GM12878 (cell line): ENCODE data around the gene UVRAG. TPM values are rescaled to one million over a fixed set of nuclear protein-coding genes. Genes with fewer than 3 reads are reported as not detected.
A peak's percentile ranks its signal among the peaks of the same experiment; 100 is the strongest.

Experiments
- ATAC-seq: fragments of 200-7000 bp; cut with Tn5 transposase; 3 replicates; pipeline ENCODE4 v1.9.1; 2020; ENCODE audit warnings: mild to moderate bottlenecking, moderate library complexity
- BruUV-seq: library from RNA; stranded (reverse); fragments of 400-500 nt; replicated peaks from 2 replicates; lab custom pipeline; 2021; lab: Mats Ljungman, UMichigan
- CTCF ChIA-PET: fragments of 300-600 bp; sonication (Branson Sonifier 250); formaldehyde crosslinking; extraction: SDS; loops from one replicate; lab custom pipeline; 2021; ENCODE audit warnings: inconsistent platforms; lab: Yijun Ruan, JAX
- POLR2A ChIA-PET: fragments of 350-600 bp; formaldehyde crosslinking; extraction: SDS; loops from one replicate; lab custom pipeline; 2021; ENCODE audit warnings: inconsistent platforms; lab: Charles Lee
- RAD21 ChIA-PET: fragments of 300-600 bp; sonication (Branson Sonifier 250); formaldehyde crosslinking; loops from one replicate; lab custom pipeline; 2023; ENCODE audit warnings: antibody characterized with exemption; ENCODE audit not compliant: unreplicated experiment; lab: Charles Lee
- SMC1A ChIA-PET: fragments of 300-600 bp; sonication (Branson Sonifier 250); formaldehyde crosslinking; loops from one replicate; lab custom pipeline; 2023; ENCODE audit not compliant: unreplicated experiment, uncharacterized antibody; lab: Charles Lee
- DNase-seq: peaks from one replicate; pipeline ENCODE4 v3.0.0-alpha.2; 2011; ENCODE audit warnings: low read depth, low spot score
- FAIRE-seq: peaks from 3 replicates; lab custom pipeline; 2011; peaks lifted over from hg19 to GRCh38; lab: Jason Lieb, UNC
- H2AFZ ChIP-seq: 2 replicates; pipeline ENCODE4 v1.6.0; 2011; ENCODE audit warnings: low read depth, low read length, control low read depth; ENCODE audit not compliant: control insufficient read depth
- H3K27ac ChIP-seq: 2 replicates; pipeline ENCODE4 v1.5.1; 2011; ENCODE audit warnings: control low read depth; ENCODE audit not compliant: control insufficient read depth, insufficient read depth
- H3K27me3 ChIP-seq, 2 experiments: replicated peaks in 1 of 2; 2 replicates each; pipeline versions ENCODE4 v1.6.0 to v1.6.1; 2011; ENCODE audit warnings: low read length in 1 of 2; ENCODE audit not compliant: control insufficient read depth in 2 of 2, insufficient read depth in 2 of 2
- H3K36me3 ChIP-seq, 2 experiments: 2 replicates each; pipeline ENCODE4 v1.5.1; 2011; ENCODE audit warnings: low read length in 1 of 2; ENCODE audit not compliant: control insufficient read depth in 2 of 2, insufficient read depth in 2 of 2
- H3K4me1 ChIP-seq: 2 replicates; pipeline ENCODE4 v1.6.1; 2011; ENCODE audit warnings: mild to moderate bottlenecking, low read length, moderate library complexity, mixed read lengths; ENCODE audit not compliant: control insufficient read depth, insufficient read depth
- H3K4me2 ChIP-seq: 2 replicates; pipeline ENCODE4 v1.6.0; 2011; ENCODE audit warnings: control low read depth; ENCODE audit not compliant: control insufficient read depth, insufficient read depth
- H3K4me3 ChIP-seq: fragments of 200-600 bp; sonication (generic); 2 replicates; pipeline ENCODE4 v1.5.1; 2016
- H3K79me2 ChIP-seq: 2 replicates; pipeline ENCODE4 v1.6.0; 2011; ENCODE audit warnings: low read length; ENCODE audit not compliant: control insufficient read depth, insufficient read depth
- H3K9ac ChIP-seq: 2 replicates; pipeline ENCODE4 v1.8.0; 2011; ENCODE audit warnings: low read length, control low read depth, mixed read lengths; ENCODE audit not compliant: control insufficient read depth, insufficient read depth
- H3K9me3 ChIP-seq: replicated peaks from 3 replicates; pipeline ENCODE4 v1.5.1; 2011; ENCODE audit warnings: mild to moderate bottlenecking, low read length; ENCODE audit not compliant: control insufficient read depth, insufficient read depth
- H4K20me1 ChIP-seq: 2 replicates; pipeline ENCODE4 v1.6.0; 2011; ENCODE audit not compliant: control insufficient read depth, insufficient read depth
- BCL11A ChIP-seq: IDR thresholded peaks from 2 replicates; pipeline ENCODE4 v1.6.1; 2011; ENCODE audit warnings: low read depth, low read length
- CEBPB ChIP-seq, 2 experiments: fragments of 150-350 bp in 1 of 2; IDR thresholded peaks; 2 replicates each; pipeline ENCODE4 v1.6.1; 2012 to 2014; ENCODE audit warnings: low read depth in 2 of 2, low read length in 2 of 2, borderline replicate concordance in 1 of 2, inconsistent platforms in 1 of 2
- CREB1 ChIP-seq: IDR thresholded peaks from 2 replicates; pipeline ENCODE4 v1.6.1; 2012; ENCODE audit warnings: low read depth, mild to moderate bottlenecking, inconsistent platforms
- EED ChIP-seq: sonication (generic); IDR thresholded peaks from 2 replicates; pipeline ENCODE4 v1.6.1; 2016; ENCODE audit warnings: antibody characterized with exemption, low read depth
- HDGF ChIP-seq: fragments of 450-650 bp; IDR thresholded peaks from 2 replicates; pipeline ENCODE4 v1.6.1; 2016; ENCODE audit warnings: antibody characterized with exemption
- IKZF1 ChIP-seq: fragments of 450-650 bp; conservative IDR thresholded peaks from 2 replicates; pipeline ENCODE4 v1.6.1; 2017; ENCODE audit warnings: antibody characterized with exemption, mild to moderate bottlenecking
- IRF4 ChIP-seq: IDR thresholded peaks from 2 replicates; pipeline ENCODE4 v1.6.1; 2011; ENCODE audit warnings: low read depth, low read length
- MTA2 ChIP-seq: fragments of 450-650 bp; IDR thresholded peaks from 2 replicates; pipeline ENCODE4 v1.6.1; 2016; ENCODE audit warnings: low read depth, mild to moderate bottlenecking, moderate library complexity
- NFIC ChIP-seq: IDR thresholded peaks from 2 replicates; pipeline ENCODE4 v1.6.1; 2012; ENCODE audit warnings: low read depth, mild to moderate bottlenecking, inconsistent platforms, low read length, moderate library complexity
- NR2C1 ChIP-seq: fragments of 450-650 bp; IDR thresholded peaks from 2 replicates; pipeline ENCODE4 v1.6.1; 2017; ENCODE audit warnings: antibody characterized with exemption, mild to moderate bottlenecking, moderate library complexity
- RAD21 ChIP-seq: IDR thresholded peaks from 2 replicates; pipeline ENCODE4 v1.6.1; 2011; ENCODE audit warnings: mild to moderate bottlenecking, low read depth, low read length, moderate library complexity; ENCODE audit not compliant: insufficient read depth
- RAD51 ChIP-seq: fragments of 450-650 bp; IDR thresholded peaks from 2 replicates; pipeline ENCODE4 v1.6.1; 2016; ENCODE audit warnings: moderate library complexity, mild to moderate bottlenecking, inconsistent platforms
- RFX5 ChIP-seq: IDR thresholded peaks from 2 replicates; pipeline ENCODE4 v1.6.1; 2011; ENCODE audit warnings: low read depth, low read length, improper control_type of control experiment
- RUNX3 ChIP-seq: IDR thresholded peaks from 2 replicates; pipeline ENCODE4 v1.6.1; 2012; ENCODE audit warnings: low read length, inconsistent platforms
- SMAD1 ChIP-seq: fragments of 450-650 bp; IDR thresholded peaks from 2 replicates; pipeline ENCODE4 v1.6.1; 2018; ENCODE audit warnings: mild to moderate bottlenecking, low read depth; ENCODE audit not compliant: partially characterized antibody
- SRF ChIP-seq, 2 experiments: IDR thresholded peaks; 2 replicates each; pipeline ENCODE4 v1.6.1; 2011; ENCODE audit warnings: low read depth in 2 of 2, low read length in 2 of 2, mild to moderate bottlenecking in 1 of 2, moderate library complexity in 1 of 2
- SUZ12 ChIP-seq: fragments of 200-600 bp; sonication (generic); IDR thresholded peaks from one replicate; pipeline ENCODE4 v1.6.1; 2018; ENCODE audit warnings: antibody characterized with exemption, mild to moderate bottlenecking; ENCODE audit not compliant: unreplicated experiment
- ZBTB11 ChIP-seq: fragments of 450-650 bp; formaldehyde crosslinking; IDR thresholded peaks from 2 replicates; pipeline ENCODE4 v1.5.0; 2022; ENCODE audit warnings: mild to moderate bottlenecking, missing genetic modification characterization
- WGBS: methylation state at CpG from one replicate; pipeline ENCODE4 v1.1.6; 2016; ENCODE audit warnings: low lambda C conversion rate; ENCODE audit not compliant: insufficient replicate concordance, insufficient coverage; ENCODE audit errors: missing lambda C conversion rate; 5-methylcytosine and 5-hydroxymethylcytosine counted together
- in situ Hi-C: fragments of 300-500 bp; cut with MboI; formaldehyde crosslinking; loops from 9 replicates; pipeline ENCODE4 v1.14.3; 2018; ENCODE audit warnings: mixed read lengths
- intact Hi-C: fragments of 100-400 bp; cut with micrococcal nuclease; formaldehyde crosslinking; loops from one replicate; pipeline ENCODE4 v1.14.2; 2022; ENCODE audit not compliant: unreplicated experiment
- polyA plus RNA-seq, 11 experiments: library from polyadenylated mRNA; depleted of rRNA in 4 of 11; unstranded in 6 of 11; stranded (reverse) in 5 of 11; fragments of >200 nt; fragmentation: Nextera tagmentation in 4 of 11; fragmentation: Illumina TruSeq in 1 of 11; extraction: Ambion mirVana in 4 of 11; extraction: Trizol in 1 of 11; gene quantifications; 1 replicate in 1 of 11; 2 replicates in 10 of 11; pipeline versions ENCODE4 v1.2.1 to v1.2.3, GENCODE V29; 2011 to 2016; ENCODE audit warnings: inconsistent platforms in 2 of 11, missing spikeins in 2 of 11, low read depth in 1 of 11
- total RNA-seq, 4 experiments: library from RNA; depleted of rRNA in 3 of 4; stranded (reverse); fragments of >200 nt in 3 of 4; fragmentation: Illumina TruSeq in 1 of 4; extraction: Trizol in 1 of 4; gene quantifications; 2 replicates each; pipeline versions ENCODE4 v1.2.1 to v1.2.3, GENCODE V29; 2013 to 2021
- TF ChIP-seq, protein P1 (sequence below): IDR thresholded peaks from 2 replicates; pipeline ENCODE4 v1.6.1; 2012; ENCODE audit warnings: low read length, inconsistent platforms

UVRAG gene
- total and polyA plus RNA-seq, 10 of the 15 experiments (the other 5 are each of a cell fraction or from before 2014, with no cell fraction given): 7.0 to 43.4 (median 37.0) TPM

GRCh38 chr11:75946531-75947530 is 131.8 kb downstream of the UVRAG start:
- in situ Hi-C loops: no loop called here
- ATAC-seq (peak; percentile 71), DNase-seq (no peak), FAIRE-seq (no peak)
- Histone ChIP-seq H3K4me3 (no peak overlapping the region), H3K4me1 (peaks cover 21% of the 10 kb centered on the region), H4K20me1 (peaks cover 2% of the 10 kb centered on the region; the same call in 1 of the 2 replicates), H2AFZ (no peak overlapping the region), H3K9me3 (no peaks in the 10 kb centered on the region), H3K27ac (peak overlapping the region; percentile 50), H3K79me2 (peaks cover 39% of the 10 kb centered on the region), H3K4me2 (peak overlapping the region; percentile 35; the same call in 1 of the 2 replicates), H3K9ac (no peak overlapping the region; the same call in 1 of the 2 replicates), H3K27me3 (no peaks in the 10 kb centered on the region), H3K36me3 (peaks cover 0 to 7% of the 10 kb centered on the region in 2 experiments; a peak in 2 of 4 replicates)
- no TSS peak for BruUV-seq
- ChIA-PET SMC1A (interaction anchor here (0.6 to 2.3 kb wide), 13 partner anchors 12 to 205 kb away, joined by 3 to 6 read pairs (median 3); no protein-coding TSS in a partner anchor), CTCF (interaction anchor here (0.8 to 1.9 kb wide), 7 partner anchors 9 to 205 kb away, joined by 3 to 6 read pairs (median 3); no protein-coding TSS in a partner anchor), RAD21 (no interaction called here), POLR2A (interaction anchor here (0.5 to 0.6 kb wide), 2 partner anchors 125 to 425 kb away, joined by 3 to 13 read pairs; no protein-coding TSS in a partner anchor)
- intact Hi-C loops: no loop called here
- 89% methylated on average over 8 of the region's 8 CpGs for WGBS
- TF ChIP-seq BCL11A (no peak), SRF (IDR thresholded peaks at IDR 0.05; ENCODE audit: low read depth in 2 of 2, low read length in 2 of 2) (0 out of 4 replicates have a peak, but pooled peaks of 1 of the 2 experiments have one; percentile 27), EED (0 out of 2 replicates have a peak, but pooled peaks have one; percentile 50), NFIC (peak; percentile 34), RUNX3 (peak; percentile 39; the same call in 1 of the 2 replicates), SMAD1 (no peak), CREB1 (0 out of 2 replicates have a peak, but pooled peaks have one; percentile 22), CEBPB (IDR thresholded peaks at IDR 0.05; ENCODE audit: borderline replicate concordance in 1 of 2, low read depth in 2 of 2, low read length in 2 of 2) (no peak), MTA2 (no peak), NR2C1 (no peak), IKZF1 (0 out of 2 replicates have a peak, but pooled peaks have one; percentile 30), IRF4 (no peak), HDGF (no peak), ZBTB11 (CRISPR knock-in tag) (no peak), SUZ12 (no peak), RFX5 (no peak), RAD21 (no peak), RAD51 (no peak)
- TF ChIP-seq, protein P1, sequence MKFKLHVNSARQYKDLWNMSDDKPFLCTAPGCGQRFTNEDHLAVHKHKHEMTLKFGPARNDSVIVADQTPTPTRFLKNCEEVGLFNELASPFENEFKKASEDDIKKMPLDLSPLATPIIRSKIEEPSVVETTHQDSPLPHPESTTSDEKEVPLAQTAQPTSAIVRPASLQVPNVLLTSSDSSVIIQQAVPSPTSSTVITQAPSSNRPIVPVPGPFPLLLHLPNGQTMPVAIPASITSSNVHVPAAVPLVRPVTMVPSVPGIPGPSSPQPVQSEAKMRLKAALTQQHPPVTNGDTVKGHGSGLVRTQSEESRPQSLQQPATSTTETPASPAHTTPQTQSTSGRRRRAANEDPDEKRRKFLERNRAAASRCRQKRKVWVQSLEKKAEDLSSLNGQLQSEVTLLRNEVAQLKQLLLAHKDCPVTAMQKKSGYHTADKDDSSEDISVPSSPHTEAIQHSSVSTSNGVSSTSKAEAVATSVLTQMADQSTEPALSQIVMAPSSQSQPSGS: peak; percentile 64; the same call in 1 of the 2 replicates
